Prostate gland (tissue), 2 donors: ENCODE data around the gene OSR1. TPM values are rescaled to one million over a fixed set of nuclear protein-coding genes. Genes with fewer than 3 reads are reported as not detected.

Source experiments
- DNase-seq: peaks from one replicate; pipeline ENCODE4 v3.0.0-alpha.2; 2019; ENCODE audit warnings: low spot score
- H3K27ac ChIP-seq, 2 donors: fragments of 200-600 bp; sonication (generic); 2 replicates each; pipeline ENCODE4 v1.5.1; 2017 to 2019
- H3K27me3 ChIP-seq: fragments of 200-600 bp; sonication (generic); replicated peaks from 2 replicates; pipeline ENCODE4 v1.5.1; 2019; ENCODE audit not compliant: insufficient read depth
- H3K36me3 ChIP-seq, 2 donors: fragments of 200-600 bp; sonication (generic); 1 replicate in 1 of 2; 2 replicates in 1 of 2; pipeline versions ENCODE4 v1.5.1 to v1.8.1; 2017 to 2019
- H3K4me1 ChIP-seq: fragments of 200-600 bp; sonication (generic); replicated peaks from 2 replicates; pipeline ENCODE4 v1.5.1; 2019
- H3K4me3 ChIP-seq, 2 donors: fragments of 200-600 bp; sonication (generic); 2 replicates each; pipeline ENCODE4 v1.5.1; 2017 to 2019
- H3K9me3 ChIP-seq: fragments of 200-600 bp; sonication (generic); 2 replicates; pipeline ENCODE4 v1.5.1; 2017
- POLR2A ChIP-seq: fragments of 450-650 bp; IDR thresholded peaks from one replicate; pipeline ENCODE4 v1.6.1; 2016; ENCODE audit warnings: antibody characterized with exemption, mild to moderate bottlenecking
- POLR2AphosphoS5 ChIP-seq: sonication (generic); formaldehyde crosslinking; IDR thresholded peaks from one replicate; pipeline ENCODE4 v1.6.1; 2017; ENCODE audit warnings: antibody characterized with exemption
- WGBS: methylation state at CpG from one replicate; pipeline ENCODE4 v1.1.5; 2018; 5-methylcytosine and 5-hydroxymethylcytosine counted together
- intact Hi-C: fragments of 100-400 bp; cut with DNase I; formaldehyde crosslinking; loops from one replicate; pipeline ENCODE4 v1.14.2; 2022
- total RNA-seq, 2 donors: library from RNA; depleted of rRNA; stranded (reverse); fragments of >200 nt; gene quantifications; one replicate each; pipeline ENCODE4 v1.1.0, GENCODE V29; 2016
- TF ChIP-seq, protein P1 (sequence below), 4 experiments: fragments of 200-600 bp in 2 of 4; fragments of 450-650 bp in 2 of 4; sonication (generic) in 2 of 4; IDR thresholded peaks; 1 replicate in 3 of 4; 2 replicates in 1 of 4; pipeline ENCODE4 v1.5.1; 2016 to 2019; ENCODE audit warnings: antibody characterized with exemption in 4 of 4, mild to moderate bottlenecking in 2 of 4, moderate library complexity in 2 of 4

The OSR1 gene
- total RNA-seq, 2 donors from 2014 or later: 9.3 to 47.9 TPM

DNA sequence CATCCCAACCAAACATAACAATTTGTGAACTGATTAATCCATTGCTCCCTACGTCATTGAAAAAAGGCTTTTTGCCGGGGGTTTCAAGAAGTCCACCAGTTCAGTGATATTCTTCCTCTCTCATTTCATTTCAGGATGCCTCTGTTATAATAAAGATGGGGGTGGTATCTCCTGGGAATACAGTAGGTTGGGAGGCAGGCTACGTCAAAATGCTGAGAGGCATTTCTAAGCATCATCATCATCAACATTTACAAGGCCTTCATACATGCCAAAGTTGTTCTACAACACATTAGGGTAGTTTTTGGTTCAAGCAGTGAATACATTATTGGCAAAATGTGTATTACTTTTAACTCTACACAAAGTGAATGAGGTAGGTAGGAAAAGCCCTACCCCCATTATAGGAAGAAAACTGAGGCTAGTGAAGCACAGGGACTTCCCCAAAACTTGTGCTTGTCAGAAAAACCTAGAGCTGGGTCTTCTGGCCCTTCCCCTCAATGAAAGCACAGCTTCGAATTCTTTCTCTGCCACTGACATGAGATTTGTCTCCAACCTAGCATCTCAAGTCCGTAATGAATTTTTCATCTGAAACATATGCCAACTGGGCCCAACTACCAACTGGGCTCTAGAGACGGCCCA is 11.3 kb downstream of the OSR1 start:
- H3K4me3 ChIP-seq: peak overlapping the region; percentile 60 to 75
- no peak for DNase-seq
- H3K4me1 ChIP-seq: no peaks in the 10 kb centered on the region
- intact Hi-C loops: no loop called here
- 50% methylated on average over 6 of the region's 6 CpGs for WGBS
- H3K27me3 ChIP-seq: peaks cover 1% of the 10 kb centered on the region
- H3K36me3 ChIP-seq: no peaks in the 10 kb centered on the region
- TF ChIP-seq, protein P1, sequence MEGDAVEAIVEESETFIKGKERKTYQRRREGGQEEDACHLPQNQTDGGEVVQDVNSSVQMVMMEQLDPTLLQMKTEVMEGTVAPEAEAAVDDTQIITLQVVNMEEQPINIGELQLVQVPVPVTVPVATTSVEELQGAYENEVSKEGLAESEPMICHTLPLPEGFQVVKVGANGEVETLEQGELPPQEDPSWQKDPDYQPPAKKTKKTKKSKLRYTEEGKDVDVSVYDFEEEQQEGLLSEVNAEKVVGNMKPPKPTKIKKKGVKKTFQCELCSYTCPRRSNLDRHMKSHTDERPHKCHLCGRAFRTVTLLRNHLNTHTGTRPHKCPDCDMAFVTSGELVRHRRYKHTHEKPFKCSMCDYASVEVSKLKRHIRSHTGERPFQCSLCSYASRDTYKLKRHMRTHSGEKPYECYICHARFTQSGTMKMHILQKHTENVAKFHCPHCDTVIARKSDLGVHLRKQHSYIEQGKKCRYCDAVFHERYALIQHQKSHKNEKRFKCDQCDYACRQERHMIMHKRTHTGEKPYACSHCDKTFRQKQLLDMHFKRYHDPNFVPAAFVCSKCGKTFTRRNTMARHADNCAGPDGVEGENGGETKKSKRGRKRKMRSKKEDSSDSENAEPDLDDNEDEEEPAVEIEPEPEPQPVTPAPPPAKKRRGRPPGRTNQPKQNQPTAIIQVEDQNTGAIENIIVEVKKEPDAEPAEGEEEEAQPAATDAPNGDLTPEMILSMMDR (IDR thresholded peaks at IDR 0.05): no peak
- TF ChIP-seq POLR2A: no peak
- no peak for TF ChIP-seq POLR2AphosphoS5
- H3K27ac ChIP-seq: peak overlapping the region; percentile 84 to 95
- no peaks in the 10 kb centered on the region for H3K9me3 ChIP-seq

DNA sequence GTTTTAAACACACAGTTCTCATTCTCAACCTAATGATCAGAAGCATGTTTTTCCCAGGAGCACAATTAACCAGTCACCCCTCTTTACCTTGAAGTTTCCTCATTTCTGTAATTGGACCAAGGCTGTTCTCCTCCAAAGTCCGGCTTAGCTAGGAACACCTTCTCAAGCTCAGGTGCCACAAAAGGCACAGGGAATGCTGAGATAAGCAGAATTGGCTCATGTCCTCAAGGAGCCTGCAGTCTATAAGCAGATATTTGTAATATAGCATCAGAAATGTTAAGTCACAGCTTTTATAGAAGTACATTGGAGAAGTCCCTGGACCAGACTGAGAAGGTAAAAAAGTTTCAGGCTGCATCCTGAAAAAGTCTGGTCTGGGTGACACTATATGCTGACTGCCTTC is 20.7 kb downstream of the OSR1 start:
- no peak for TF ChIP-seq POLR2AphosphoS5
- TF ChIP-seq, protein P1 (IDR thresholded peaks at IDR 0.05): no peak
- no peak for TF ChIP-seq POLR2A
- Histone ChIP-seq H3K4me1 (no peaks in the 10 kb centered on the region), H3K4me3 (no peak overlapping the region), H3K27ac (no peak overlapping the region), H3K27me3 (no peaks in the 10 kb centered on the region), H3K9me3 (no peaks in the 10 kb centered on the region), H3K36me3 (no peaks in the 10 kb centered on the region)
- no peak for DNase-seq
- intact Hi-C loops: no loop called here
- 89% methylated on average over 1 of the region's 1 CpG for whole genome bisulfite sequencing

DNA sequence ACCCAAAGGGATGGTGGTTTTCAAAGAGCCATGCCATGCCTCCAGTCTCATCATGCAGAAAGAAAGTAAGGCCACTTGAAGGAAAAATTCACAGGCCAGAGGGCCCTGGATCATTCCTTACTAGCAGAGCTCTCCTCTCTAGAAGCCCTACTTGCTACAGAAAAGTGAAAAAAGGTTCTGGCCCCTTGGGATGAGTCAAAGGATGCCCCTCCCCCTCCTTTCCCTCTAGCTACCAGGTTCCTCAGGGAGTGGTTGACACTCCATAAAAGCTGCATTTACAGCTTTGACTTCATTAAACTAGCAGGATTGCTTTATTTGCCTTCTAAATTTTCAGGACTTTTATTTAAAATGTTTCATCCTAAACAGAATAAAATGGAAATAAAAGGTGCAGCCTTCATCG is 21.2 kb downstream of the OSR1 start:
- Histone ChIP-seq H3K4me1 (no peaks in the 10 kb centered on the region), H3K4me3 (no peak overlapping the region), H3K27me3 (no peaks in the 10 kb centered on the region), H3K27ac (no peak overlapping the region), H3K36me3 (no peaks in the 10 kb centered on the region), H3K9me3 (no peaks in the 10 kb centered on the region)
- WGBS: 84% methylated on average over 1 of the region's 1 CpG
- TF ChIP-seq POLR2A: no peak
- TF ChIP-seq, protein P1 (IDR thresholded peaks at IDR 0.05): no peak
- no peak for TF ChIP-seq POLR2AphosphoS5
- DNase-seq: no peak
- intact Hi-C loops: no loop called here

DNA sequence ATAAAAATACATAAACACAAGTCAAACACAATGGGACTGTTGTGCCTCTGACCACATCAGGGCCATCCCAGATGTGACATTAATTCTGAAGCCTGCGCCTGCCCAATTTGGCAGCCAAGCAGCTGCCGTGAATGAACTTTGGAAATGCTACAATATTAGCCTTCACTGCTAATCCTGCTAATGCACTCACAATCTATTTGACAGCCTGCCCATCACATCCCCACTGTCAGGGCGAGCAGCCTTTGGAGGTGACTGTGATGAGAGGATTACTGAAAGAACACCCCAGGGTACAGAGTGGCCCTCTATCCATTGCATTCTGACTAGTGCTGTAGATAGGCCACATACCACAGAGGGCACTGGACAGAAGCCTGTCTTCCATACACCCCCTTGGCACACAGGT is 21.6 kb downstream of the OSR1 start:
- Histone ChIP-seq H3K36me3 (no peaks in the 10 kb centered on the region), H3K4me3 (no peak overlapping the region), H3K27ac (no peak overlapping the region), H3K27me3 (no peaks in the 10 kb centered on the region), H3K9me3 (no peaks in the 10 kb centered on the region), H3K4me1 (no peaks in the 10 kb centered on the region)
- whole genome bisulfite sequencing: 77% methylated on average over 3 of the region's 3 CpGs
- DNase-seq: no peak
- TF ChIP-seq POLR2AphosphoS5: no peak
- TF ChIP-seq, protein P1 (IDR thresholded peaks at IDR 0.05): no peak
- TF ChIP-seq POLR2A: no peak
- intact Hi-C loops: no loop called here

DNA sequence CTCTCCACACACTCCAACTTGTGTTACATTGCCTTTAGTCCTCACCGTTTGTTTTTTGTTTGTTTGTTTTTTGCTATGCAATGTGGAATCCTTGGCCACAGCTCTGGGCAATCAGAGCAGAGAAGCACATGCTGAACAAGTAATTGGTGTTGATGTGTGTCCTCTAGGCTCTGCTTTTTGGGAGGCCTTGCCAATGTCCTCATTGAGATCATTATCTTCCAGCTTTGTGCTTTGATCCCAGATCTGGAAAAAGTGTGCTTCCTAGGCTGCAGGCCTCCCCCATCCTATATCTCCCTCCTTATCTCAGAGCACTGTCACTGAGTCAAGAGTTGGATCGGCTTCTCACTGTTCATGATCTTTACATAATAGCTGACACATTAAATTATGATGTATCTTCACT is 25.9 kb downstream of the OSR1 start:
- WGBS: 54% methylated on average over 2 of the region's 2 CpGs
- H3K27me3 ChIP-seq: no peaks in the 10 kb centered on the region
- no peaks in the 10 kb centered on the region for H3K9me3 ChIP-seq
- H3K4me3 ChIP-seq: no peak overlapping the region
- intact Hi-C loops: no loop called here
- TF ChIP-seq, protein P1 (IDR thresholded peaks at IDR 0.05): no peak
- TF ChIP-seq POLR2AphosphoS5 (no peak), POLR2A (no peak)
- H3K27ac ChIP-seq: no peak overlapping the region
- DNase-seq: no peak
- no peaks in the 10 kb centered on the region for H3K36me3 ChIP-seq
- H3K4me1 ChIP-seq: no peaks in the 10 kb centered on the region
